Coronary artery (tissue), 2 donors: ENCODE measurements around the gene CHST1.
A peak's percentile ranks its signal among the peaks of the same experiment; 100 is the strongest.

ENCODE experiments used
- DNase-seq: peaks from one replicate; pipeline ENCODE4 v3.0.0-alpha.2; 2017; ENCODE audit warnings: low spot score
- H3K27ac ChIP-seq, 2 donors: fragments of 200-600 bp; sonication (generic); one replicate each; pipeline ENCODE4 v1.5.1; 2016 to 2019
- H3K4me3 ChIP-seq: fragments of 200-600 bp; sonication (generic); 2 replicates; pipeline ENCODE4 v1.5.1; 2016; ENCODE audit warnings: mild to moderate bottlenecking, moderate library complexity
- CTCF ChIP-seq: fragments of 200-600 bp; sonication (generic); IDR thresholded peaks from one replicate; pipeline ENCODE4 v1.5.1; 2019; ENCODE audit warnings: antibody characterized with exemption

CHST1 gene, protein sequence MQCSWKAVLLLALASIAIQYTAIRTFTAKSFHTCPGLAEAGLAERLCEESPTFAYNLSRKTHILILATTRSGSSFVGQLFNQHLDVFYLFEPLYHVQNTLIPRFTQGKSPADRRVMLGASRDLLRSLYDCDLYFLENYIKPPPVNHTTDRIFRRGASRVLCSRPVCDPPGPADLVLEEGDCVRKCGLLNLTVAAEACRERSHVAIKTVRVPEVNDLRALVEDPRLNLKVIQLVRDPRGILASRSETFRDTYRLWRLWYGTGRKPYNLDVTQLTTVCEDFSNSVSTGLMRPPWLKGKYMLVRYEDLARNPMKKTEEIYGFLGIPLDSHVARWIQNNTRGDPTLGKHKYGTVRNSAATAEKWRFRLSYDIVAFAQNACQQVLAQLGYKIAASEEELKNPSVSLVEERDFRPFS

GRCh38 chr11:45665206-45665932 is at the start of gene CHST1:
Gene CHST1, minus strand, starts transcription at chr11:45665622. Its CDS starts 14,699 bp downstream, at chr11:45650923.
- Histone ChIP-seq H3K27ac (peak within 1 kb of the TSS; percentile 19 to 86), H3K4me3 (peak within 1 kb of the TSS; percentile 91)
- no peak for TF ChIP-seq CTCF
- DNase-seq, result no peak

- H3K27ac ChIP-seq, result no peak overlapping the region
- no peak for DNase-seq
- H3K4me3 ChIP-seq, result no peak overlapping the region
- no peak for TF ChIP-seq CTCF
These were observed 48.2 kb upstream of the CHST1 start for GRCh38 chr11:45713573-45713972.

- DNase-seq, result no peak
- H3K27ac ChIP-seq, result no peak overlapping the region
- no peak for TF ChIP-seq CTCF
These were observed 45.1 kb upstream of the CHST1 start for GRCh38 chr11:45710561-45710960.

GRCh38 chr11:45708887-45709663 is 43.7 kb upstream of the CHST1 start:
- no peak for DNase-seq
- no peak overlapping the region for H3K4me3 ChIP-seq
- H3K27ac ChIP-seq, result no peak overlapping the region
- no peak for TF ChIP-seq CTCF

More at GRCh38 chr11:45710561-45710960, 45.1 kb upstream of the CHST1 start:
- H3K4me3 ChIP-seq, result no peak overlapping the region

DNA sequence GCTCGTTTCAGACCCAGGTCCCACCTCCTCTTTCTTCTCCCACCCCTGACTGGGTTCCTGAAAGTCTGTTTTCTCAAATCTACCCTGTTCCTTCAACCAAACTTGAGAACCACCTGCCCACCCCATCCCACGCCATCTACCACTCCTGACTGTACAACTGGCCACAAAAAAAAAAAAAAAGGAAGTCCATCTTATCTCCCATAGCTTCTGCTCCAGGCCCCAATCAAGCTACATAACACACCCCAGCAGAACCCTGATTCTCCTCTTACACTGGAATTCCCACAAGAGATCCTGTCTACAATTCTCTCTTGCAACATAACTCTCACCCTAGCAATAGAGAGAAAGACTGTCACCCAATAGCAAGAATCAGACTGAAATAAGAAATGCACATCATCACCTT is 39.2 kb upstream of the CHST1 start:
- no peak for TF ChIP-seq CTCF
- no peak for DNase-seq
- Histone ChIP-seq H3K4me3 (no peak overlapping the region), H3K27ac (no peak overlapping the region)

- no peak overlapping the region for H3K27ac ChIP-seq
- no peak for DNase-seq
- H3K4me3 ChIP-seq, result no peak overlapping the region
- TF ChIP-seq CTCF, result no peak
These were observed 38.7 kb upstream of the CHST1 start for GRCh38 chr11:45704133-45704532.
